ENCODE results near the gene SUGCT.

GRCh38 chr7:40148671-40149070 is 13.9 kb downstream of the SUGCT start:
- TF ChIP-seq CTCF (IDR thresholded peaks at IDR 0.05; ENCODE audit: insufficient read depth, low read length) (no peak), POLR2AphosphoS5 (IDR thresholded peaks at IDR 0.05; ENCODE audit: low read depth) (no peak), GABPA (IDR thresholded peaks at IDR 0.05; ENCODE audit: low read depth) (no peak), REST (IDR thresholded peaks at IDR 0.05; ENCODE audit: insufficient replicate concordance, low read depth) (no peak)
